Measurements from ENCODE around the gene GINS2. TPM values are rescaled to one million over a fixed set of nuclear protein-coding genes. Genes with fewer than 3 reads are reported as not detected.

Gene GINS2
- total RNA-seq, 3 donors from 2014 or later, result 0.66 to 3.1 (median 1.1) TPM

- no peak overlapping the region for H3K4me3 ChIP-seq
- H3K4me1 ChIP-seq, result peaks cover 0 to 3% of the 10 kb centered on the region in 2 donors
- no peaks in the 10 kb centered on the region for H3K9me3 ChIP-seq
- TF ChIP-seq, protein P1, sequence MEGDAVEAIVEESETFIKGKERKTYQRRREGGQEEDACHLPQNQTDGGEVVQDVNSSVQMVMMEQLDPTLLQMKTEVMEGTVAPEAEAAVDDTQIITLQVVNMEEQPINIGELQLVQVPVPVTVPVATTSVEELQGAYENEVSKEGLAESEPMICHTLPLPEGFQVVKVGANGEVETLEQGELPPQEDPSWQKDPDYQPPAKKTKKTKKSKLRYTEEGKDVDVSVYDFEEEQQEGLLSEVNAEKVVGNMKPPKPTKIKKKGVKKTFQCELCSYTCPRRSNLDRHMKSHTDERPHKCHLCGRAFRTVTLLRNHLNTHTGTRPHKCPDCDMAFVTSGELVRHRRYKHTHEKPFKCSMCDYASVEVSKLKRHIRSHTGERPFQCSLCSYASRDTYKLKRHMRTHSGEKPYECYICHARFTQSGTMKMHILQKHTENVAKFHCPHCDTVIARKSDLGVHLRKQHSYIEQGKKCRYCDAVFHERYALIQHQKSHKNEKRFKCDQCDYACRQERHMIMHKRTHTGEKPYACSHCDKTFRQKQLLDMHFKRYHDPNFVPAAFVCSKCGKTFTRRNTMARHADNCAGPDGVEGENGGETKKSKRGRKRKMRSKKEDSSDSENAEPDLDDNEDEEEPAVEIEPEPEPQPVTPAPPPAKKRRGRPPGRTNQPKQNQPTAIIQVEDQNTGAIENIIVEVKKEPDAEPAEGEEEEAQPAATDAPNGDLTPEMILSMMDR (IDR thresholded peaks at IDR 0.05), result no peak
- no peak for TF ChIP-seq POLR2A (IDR thresholded peaks at IDR 0.05)
- TF ChIP-seq POLR2AphosphoS5 (IDR thresholded peaks at IDR 0.05), result no peak
- peaks cover 8% of the 10 kb centered on the region for H3K36me3 ChIP-seq
- H3K27me3 ChIP-seq, result no peaks in the 10 kb centered on the region
- peak in 1 of 2 donors; percentile 46 for DNase-seq (ENCODE audit: low spot score in 2 of 2)
- intact Hi-C loops (cut with DNase I; ENCODE audit: low total_unique reads), result loop anchor here (10.0 kb wide), 1 partner anchor 81 kb away; no protein-coding TSS in a partner anchor
- no peak overlapping the region for H3K27ac ChIP-seq
These were observed 24.8 kb downstream of the GINS2 start for GRCh38 chr16:85663891-85664321.

- Histone ChIP-seq H3K4me3 (no peak overlapping the region), H3K27me3 (no peaks in the 10 kb centered on the region), H3K9me3 (no peaks in the 10 kb centered on the region), H3K36me3 (peaks cover 8% of the 10 kb centered on the region), H3K4me1 (peaks cover 0 to 3% of the 10 kb centered on the region in 2 donors), H3K27ac (no peak overlapping the region)
- intact Hi-C loops (cut with DNase I; ENCODE audit: low total_unique reads), result loop anchor here (10.0 kb wide), 1 partner anchor 82 kb away; no protein-coding TSS in a partner anchor
- DNase-seq (ENCODE audit: low spot score in 2 of 2), result peak in 1 of 2 donors; percentile 28
- TF ChIP-seq POLR2A (IDR thresholded peaks at IDR 0.05), result no peak
- TF ChIP-seq, protein P1 (IDR thresholded peaks at IDR 0.05), result no peak
- TF ChIP-seq POLR2AphosphoS5 (IDR thresholded peaks at IDR 0.05), result no peak
These were observed 25.6 kb downstream of the GINS2 start for GRCh38 chr16:85662976-85663830.

GRCh38 chr16:85662482-85662812, 26.3 kb downstream of the GINS2 start:
- TF ChIP-seq, protein P1 (IDR thresholded peaks at IDR 0.05), result no peak
- TF ChIP-seq POLR2AphosphoS5 (IDR thresholded peaks at IDR 0.05) (no peak), POLR2A (IDR thresholded peaks at IDR 0.05) (no peak)
- H3K27ac ChIP-seq, result no peak overlapping the region
- DNase-seq (ENCODE audit: low spot score in 2 of 2), result peak in 1 of 2 donors; percentile 35
- H3K27me3 ChIP-seq, result no peaks in the 10 kb centered on the region
- H3K36me3 ChIP-seq, result peaks cover 8% of the 10 kb centered on the region
- no peaks in the 10 kb centered on the region for H3K9me3 ChIP-seq
- H3K4me1 ChIP-seq, result peaks cover 0 to 3% of the 10 kb centered on the region in 2 donors
- H3K4me3 ChIP-seq, result no peak overlapping the region
- intact Hi-C loops (cut with DNase I; ENCODE audit: low total_unique reads), result loop anchor here (10.0 kb wide), 1 partner anchor 82 kb away; no protein-coding TSS in a partner anchor

DNA sequence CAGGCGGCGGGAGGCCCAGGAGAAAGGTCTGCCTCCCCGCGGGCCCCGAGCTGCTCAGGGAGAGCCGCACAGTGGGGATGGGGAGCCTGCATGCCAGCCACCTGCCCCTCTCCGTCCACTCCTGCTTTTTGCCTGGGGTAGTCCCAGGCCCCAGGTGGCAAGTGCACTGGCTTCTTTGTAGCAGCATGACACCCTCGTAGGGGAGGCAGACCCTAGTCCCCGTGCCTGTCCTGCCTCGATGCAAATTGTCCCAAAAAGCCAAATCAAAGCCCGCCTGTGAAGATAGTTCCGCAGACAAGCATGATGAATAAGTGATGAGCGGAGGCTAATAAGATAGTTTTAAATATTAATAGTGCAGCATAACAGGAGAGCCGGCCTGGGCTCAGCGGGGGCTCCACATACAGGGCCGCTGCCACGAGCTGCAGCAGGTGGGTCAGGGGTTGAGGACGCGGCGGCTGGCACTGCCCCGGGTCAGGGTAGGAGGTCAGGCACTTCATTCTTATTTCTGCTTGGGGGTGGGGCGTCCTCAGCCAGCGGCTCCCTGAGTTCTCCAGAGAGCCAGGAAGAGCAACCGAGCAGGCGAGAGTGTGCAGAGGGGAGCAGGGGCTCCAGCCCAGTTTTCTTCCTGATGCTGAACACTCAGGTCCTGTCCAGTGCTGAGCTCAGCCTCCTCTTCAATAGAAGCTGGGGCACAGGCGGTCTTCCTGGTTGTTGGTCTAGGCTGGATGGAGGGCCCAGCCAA, 26.8 kb downstream of the GINS2 start:
- peaks cover 0 to 3% of the 10 kb centered on the region in 2 donors for H3K4me1 ChIP-seq
- H3K36me3 ChIP-seq, result peaks cover 8% of the 10 kb centered on the region
- intact Hi-C loops (cut with DNase I; ENCODE audit: low total_unique reads), result loop anchor here (10.0 kb wide), 1 partner anchor 83 kb away; no protein-coding TSS in a partner anchor
- H3K4me3 ChIP-seq, result no peak overlapping the region
- peak in 1 of 2 donors; percentile 48 for DNase-seq (ENCODE audit: low spot score in 2 of 2)
- no peak overlapping the region for H3K27ac ChIP-seq
- TF ChIP-seq POLR2AphosphoS5 (IDR thresholded peaks at IDR 0.05), result no peak
- TF ChIP-seq POLR2A (IDR thresholded peaks at IDR 0.05), result no peak
- TF ChIP-seq, protein P1 (IDR thresholded peaks at IDR 0.05), result no peak
- H3K9me3 ChIP-seq, result no peaks in the 10 kb centered on the region
- no peaks in the 10 kb centered on the region for H3K27me3 ChIP-seq

Measured in breast epithelium (tissue), 4 donors.